ENCODE data around the gene TADA2B. TPM values are rescaled to one million over a fixed set of nuclear protein-coding genes. Genes with fewer than 3 reads are reported as not detected.

TADA2B gene
- total and polyA plus RNA-seq, 2 of the 4 experiments (the other 2 are of a cell fraction): 6.1 to 8.6 TPM

DNA sequence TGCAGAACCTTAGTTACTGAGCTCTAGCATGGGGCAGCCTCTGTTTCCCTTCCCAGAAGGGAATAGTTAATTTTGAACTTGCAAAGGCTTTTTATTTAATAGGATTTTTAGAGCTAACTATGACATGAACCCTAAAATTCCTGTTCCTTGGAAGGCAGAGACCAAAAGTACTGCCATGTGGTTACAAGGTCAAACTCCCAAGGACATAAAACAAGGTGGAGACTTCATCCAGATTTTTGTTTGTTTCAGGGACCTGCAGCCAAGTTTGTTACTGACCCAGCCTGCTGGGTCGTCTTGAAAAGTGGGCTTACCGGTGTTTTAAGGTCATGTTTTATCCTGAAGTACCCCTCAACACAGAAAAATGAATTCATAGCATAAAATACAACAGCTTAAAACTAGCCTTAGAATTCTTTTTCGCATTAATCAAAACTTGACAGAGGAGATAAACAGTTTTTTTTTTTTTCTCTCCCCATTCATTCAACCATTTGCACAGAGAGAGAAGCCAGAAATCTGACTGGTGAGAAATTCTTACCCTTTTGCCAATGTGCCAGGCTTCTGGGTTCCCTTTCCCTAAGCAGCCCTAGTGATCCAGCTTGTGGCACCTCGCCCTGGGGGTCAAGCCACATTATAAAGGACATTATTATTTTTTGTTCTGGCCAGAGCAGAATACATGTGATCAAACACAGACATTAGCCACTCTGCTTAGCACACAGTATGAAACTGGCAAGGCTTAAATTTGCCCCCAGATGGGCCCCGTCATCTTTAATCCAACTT lies 46.2 kb downstream of the TADA2B start:
- no peak overlapping the region for H3K4me3 ChIP-seq (ENCODE audit: insufficient read depth, low read depth, low read length)
- H3K9me3 ChIP-seq (ENCODE audit: control insufficient read depth, insufficient read depth, low read length): peaks cover 3% of the 10 kb centered on the region
- no peaks in the 10 kb centered on the region for H3K4me1 ChIP-seq (ENCODE audit: control insufficient read depth, insufficient read depth, low read length)
- no peak overlapping the region for H2AK5ac ChIP-seq (ENCODE audit: low read depth, low read length)
- H3K4ac ChIP-seq (ENCODE audit: low read depth, low read length): no peak overlapping the region
- H3K36me3 ChIP-seq (ENCODE audit: control insufficient read depth, insufficient read depth, low read length): no peaks in the 10 kb centered on the region
- no peak overlapping the region for H2BK20ac ChIP-seq (ENCODE audit: low read depth, low read length)
- no peak overlapping the region for H3K4me2 ChIP-seq (ENCODE audit: low read depth, low read length)
- DNase-seq (no peak), ATAC-seq (ENCODE audit: low read depth) (no peak)
- dilution Hi-C loops (cut with HindIII; ENCODE audit: low sequenced_read_pairs, unreplicated experiment): no loop called here
- no peaks in the 10 kb centered on the region for H4K20me1 ChIP-seq (ENCODE audit: insufficient read depth, low read length)
- no peak overlapping the region for H2BK120ac ChIP-seq (ENCODE audit: low read depth, low read length)
- ChIA-PET CTCF (interaction anchor here (0.5 kb wide), 1 partner anchor 15 kb away, joined by 4 read pairs; no protein-coding TSS in a partner anchor), POLR2A (ENCODE audit: unreplicated experiment) (no interaction called here)
- no TSS peak for BruUV-seq (replicated peaks)
- H2BK5ac ChIP-seq (ENCODE audit: low read depth, low read length, poor library complexity, severe bottlenecking): no peak overlapping the region
- H4K91ac ChIP-seq (ENCODE audit: insufficient read depth, low read depth, low read length): no peak overlapping the region
- no peak overlapping the region for H3K9ac ChIP-seq (ENCODE audit: low read depth, low read length)
- no peak overlapping the region for H4K5ac ChIP-seq (ENCODE audit: low read depth, low read length)
- H4K8ac ChIP-seq (ENCODE audit: low read depth in 2 of 2, low read length in 2 of 2): no peak overlapping the region
- no peaks in the 10 kb centered on the region for H3K9me1 ChIP-seq (ENCODE audit: insufficient read depth, low read length)
- intact Hi-C loops (cut with micrococcal nuclease): no loop called here
- no peaks in the 10 kb centered on the region for H3K79me1 ChIP-seq (ENCODE audit: low read depth in 1 of 2, low read length in 2 of 2)
- no peak overlapping the region for H3K23ac ChIP-seq (ENCODE audit: low read depth, low read length)
- in situ Hi-C loops (cut with MboI; ENCODE audit: low sequenced_read_pairs): no loop called here
- H3K27me3 ChIP-seq (ENCODE audit: control insufficient read depth, insufficient read depth, low read length): peaks cover 30% of the 10 kb centered on the region
- no peak overlapping the region for H2AK9ac ChIP-seq (replicated peaks; ENCODE audit: low read depth, low read length, poor library complexity)
- TF ChIP-seq RAD21 (IDR thresholded peaks at IDR 0.05; ENCODE audit: low read length): no peak
- no peak for TF ChIP-seq MAFK (IDR thresholded peaks at IDR 0.05; ENCODE audit: low read depth, low read length)
- TF ChIP-seq, protein P1, sequence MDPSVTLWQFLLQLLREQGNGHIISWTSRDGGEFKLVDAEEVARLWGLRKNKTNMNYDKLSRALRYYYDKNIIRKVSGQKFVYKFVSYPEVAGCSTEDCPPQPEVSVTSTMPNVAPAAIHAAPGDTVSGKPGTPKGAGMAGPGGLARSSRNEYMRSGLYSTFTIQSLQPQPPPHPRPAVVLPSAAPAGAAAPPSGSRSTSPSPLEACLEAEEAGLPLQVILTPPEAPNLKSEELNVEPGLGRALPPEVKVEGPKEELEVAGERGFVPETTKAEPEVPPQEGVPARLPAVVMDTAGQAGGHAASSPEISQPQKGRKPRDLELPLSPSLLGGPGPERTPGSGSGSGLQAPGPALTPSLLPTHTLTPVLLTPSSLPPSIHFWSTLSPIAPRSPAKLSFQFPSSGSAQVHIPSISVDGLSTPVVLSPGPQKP (IDR thresholded peaks at IDR 0.05; ENCODE audit: borderline replicate concordance, low read depth, low read length): no peak
- TF ChIP-seq POLR2A (IDR thresholded peaks at IDR 0.05; ENCODE audit: low read depth, low read length): no peak
- H3K56ac ChIP-seq (ENCODE audit: extremely low read depth, insufficient read depth, low read length): no peak overlapping the region
- no peak overlapping the region for H3K14ac ChIP-seq (replicated peaks; ENCODE audit: low read depth, low read length)
- WGBS, 2 experiments (ENCODE audit: extremely low coverage in 2 of 2, insufficient read length in 1 of 2): no CpG with 5 or more reads among the region's 5 CpGs
- H2AFZ ChIP-seq (replicated peaks; ENCODE audit: low read length, poor library complexity): no peak overlapping the region
- no peak overlapping the region for H2BK15ac ChIP-seq (ENCODE audit: low read depth, low read length)
- H3K18ac ChIP-seq (ENCODE audit: low read depth, low read length): no peak overlapping the region
- no peak overlapping the region for H3K27ac ChIP-seq (ENCODE audit: insufficient read depth, low read length)

Data from IMR-90 (cell line).